ENCODE measurements around the gene SMARCD1. TPM values are rescaled to one million over a fixed set of nuclear protein-coding genes. Genes with fewer than 3 reads are reported as not detected.

SMARCD1 gene
- total RNA-seq, 1 donor from 2014 or later, result 44.2 TPM

DNA sequence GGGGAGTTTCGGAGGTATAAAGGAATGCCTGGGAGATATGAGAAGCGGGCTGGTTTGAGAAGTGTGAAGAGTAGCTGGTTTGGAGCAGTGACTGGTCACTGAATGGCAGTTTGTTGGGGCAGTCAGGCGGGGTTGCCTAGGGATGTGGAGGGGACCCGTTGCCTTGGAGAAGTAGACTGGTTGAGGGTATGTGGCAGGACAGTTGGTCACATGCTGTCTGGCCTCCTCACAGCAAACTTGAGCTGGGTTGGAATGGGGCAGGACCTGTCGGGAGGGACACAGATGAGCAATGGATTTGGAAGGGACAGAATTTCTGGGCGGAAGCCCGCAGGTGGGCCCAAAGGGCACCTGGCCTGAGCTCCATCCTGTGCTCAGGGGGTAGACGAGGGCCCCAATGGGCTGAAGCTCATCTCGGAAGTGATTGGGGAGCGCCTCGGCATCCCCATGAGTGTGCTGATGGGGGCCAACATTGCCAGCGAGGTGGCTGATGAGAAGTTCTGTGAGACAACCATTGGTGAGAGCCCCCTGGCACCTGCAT, 20.8 kb downstream of the SMARCD1 start:
- no peak overlapping the region for H3K27ac ChIP-seq
- intact Hi-C loops (cut with DNase I), result no loop called here
- no peaks in the 10 kb centered on the region for H3K9me3 ChIP-seq
- DNase-seq (no peak), ATAC-seq (no peak)
- no peaks in the 10 kb centered on the region for H3K36me3 ChIP-seq
- no peak overlapping the region for H3K4me3 ChIP-seq
- no peak for TF ChIP-seq CTCF (IDR thresholded peaks at IDR 0.05)
- no peaks in the 10 kb centered on the region for H3K27me3 ChIP-seq (ENCODE audit: low read depth)
- H3K4me1 ChIP-seq, result peaks cover 35% of the 10 kb centered on the region

DNA sequence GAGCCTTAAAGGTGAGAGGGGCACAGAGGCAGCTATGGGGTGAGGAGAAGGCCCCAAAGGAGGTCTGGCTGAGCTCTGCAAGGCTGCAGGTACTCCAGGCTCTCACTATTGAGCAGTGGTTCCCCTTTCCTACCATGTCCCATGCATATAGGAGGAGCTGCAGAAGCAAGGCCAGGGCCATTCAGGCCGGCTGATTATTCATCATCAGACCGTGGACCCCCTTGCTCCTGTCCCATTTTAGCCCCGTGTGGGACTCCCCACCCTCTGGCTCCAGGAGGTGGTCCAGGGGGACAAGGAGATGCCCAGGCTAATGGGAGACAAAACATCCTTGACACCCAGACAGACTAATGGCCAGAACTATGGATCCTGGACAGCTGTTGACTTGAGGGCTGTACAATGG, 21.8 kb downstream of the SMARCD1 start:
- no peaks in the 10 kb centered on the region for H3K9me3 ChIP-seq
- no peak overlapping the region for H3K27ac ChIP-seq
- intact Hi-C loops (cut with DNase I), result no loop called here
- no peaks in the 10 kb centered on the region for H3K27me3 ChIP-seq (ENCODE audit: low read depth)
- peaks cover 40% of the 10 kb centered on the region for H3K4me1 ChIP-seq
- no peak for TF ChIP-seq CTCF (IDR thresholded peaks at IDR 0.05)
- DNase-seq (no peak), ATAC-seq (no peak)
- H3K36me3 ChIP-seq, result no peaks in the 10 kb centered on the region
- H3K4me3 ChIP-seq, result no peak overlapping the region

DNA sequence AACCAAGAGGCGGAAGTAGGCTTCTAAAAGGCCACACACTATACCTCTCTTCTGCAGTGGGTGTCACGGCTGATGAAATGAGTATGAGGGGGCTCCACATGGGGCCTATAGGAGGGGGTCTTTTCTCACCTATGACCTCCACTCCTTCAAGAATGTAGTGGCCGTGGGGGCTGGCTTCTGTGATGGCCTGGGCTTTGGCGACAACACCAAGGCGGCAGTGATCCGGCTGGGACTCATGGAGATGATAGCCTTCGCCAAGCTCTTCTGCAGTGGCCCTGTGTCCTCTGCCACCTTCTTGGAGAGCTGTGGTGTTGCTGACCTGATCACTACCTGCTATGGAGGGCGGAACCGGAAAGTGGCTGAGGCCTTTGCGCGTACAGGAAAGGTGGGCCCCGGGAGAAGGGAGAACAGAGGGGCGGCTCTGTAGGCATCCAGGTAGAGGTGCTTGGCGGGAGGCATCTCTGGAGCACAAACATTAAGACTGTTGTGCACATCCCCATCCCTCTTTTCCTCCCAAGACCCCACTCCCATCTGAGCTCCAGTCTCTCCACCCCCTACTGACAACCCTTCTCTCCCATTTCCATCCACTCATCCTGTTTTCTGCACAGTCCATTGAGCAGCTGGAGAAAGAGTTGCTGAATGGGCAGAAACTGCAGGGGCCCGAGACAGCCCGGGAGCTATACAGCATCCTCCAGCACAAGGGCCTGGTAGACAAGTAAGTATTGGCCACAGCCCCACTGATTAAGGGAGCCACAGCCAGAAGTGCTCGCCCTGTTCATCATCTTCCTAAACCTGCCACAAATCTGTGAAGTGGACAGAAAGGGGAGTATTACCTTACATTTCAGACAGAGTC, 22.5 kb downstream of the SMARCD1 start:
- Histone ChIP-seq H3K36me3 (no peaks in the 10 kb centered on the region), H3K9me3 (no peaks in the 10 kb centered on the region), H3K27me3 (ENCODE audit: low read depth) (no peaks in the 10 kb centered on the region), H3K4me3 (no peak overlapping the region), H3K4me1 (peaks cover 40% of the 10 kb centered on the region), H3K27ac (no peak overlapping the region)
- intact Hi-C loops (cut with DNase I), result no loop called here
- DNase-seq (no peak), ATAC-seq (no peak)
- no peak for TF ChIP-seq CTCF (IDR thresholded peaks at IDR 0.05)

DNA sequence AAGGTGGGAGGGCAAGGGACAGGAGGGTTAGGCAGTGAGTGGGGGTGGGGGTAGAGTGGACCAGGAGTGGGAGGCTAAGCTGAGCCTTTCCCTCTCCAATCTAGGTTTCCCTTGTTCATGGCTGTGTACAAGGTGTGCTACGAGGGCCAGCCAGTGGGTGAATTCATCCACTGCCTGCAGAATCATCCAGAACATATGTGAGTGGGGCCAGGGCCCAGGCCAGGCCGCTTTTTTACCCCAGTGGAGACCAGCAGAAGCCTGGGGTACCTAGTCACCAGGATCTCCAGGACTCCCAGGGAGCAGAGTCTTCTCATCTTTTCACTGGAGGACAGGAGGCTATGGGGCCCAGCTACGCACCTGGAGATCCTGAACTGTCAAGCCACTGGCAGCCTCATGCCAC, 24.2 kb downstream of the SMARCD1 start:
- H3K27me3 ChIP-seq (ENCODE audit: low read depth), result no peaks in the 10 kb centered on the region
- TF ChIP-seq CTCF (IDR thresholded peaks at IDR 0.05), result no peak
- intact Hi-C loops (cut with DNase I), result no loop called here
- H3K36me3 ChIP-seq, result peaks cover 6% of the 10 kb centered on the region
- DNase-seq (no peak), ATAC-seq (no peak)
- H3K27ac ChIP-seq, result peak overlapping the region; percentile 97
- peaks cover 45% of the 10 kb centered on the region for H3K4me1 ChIP-seq
- H3K9me3 ChIP-seq, result no peaks in the 10 kb centered on the region
- H3K4me3 ChIP-seq, result no peak overlapping the region

DNA sequence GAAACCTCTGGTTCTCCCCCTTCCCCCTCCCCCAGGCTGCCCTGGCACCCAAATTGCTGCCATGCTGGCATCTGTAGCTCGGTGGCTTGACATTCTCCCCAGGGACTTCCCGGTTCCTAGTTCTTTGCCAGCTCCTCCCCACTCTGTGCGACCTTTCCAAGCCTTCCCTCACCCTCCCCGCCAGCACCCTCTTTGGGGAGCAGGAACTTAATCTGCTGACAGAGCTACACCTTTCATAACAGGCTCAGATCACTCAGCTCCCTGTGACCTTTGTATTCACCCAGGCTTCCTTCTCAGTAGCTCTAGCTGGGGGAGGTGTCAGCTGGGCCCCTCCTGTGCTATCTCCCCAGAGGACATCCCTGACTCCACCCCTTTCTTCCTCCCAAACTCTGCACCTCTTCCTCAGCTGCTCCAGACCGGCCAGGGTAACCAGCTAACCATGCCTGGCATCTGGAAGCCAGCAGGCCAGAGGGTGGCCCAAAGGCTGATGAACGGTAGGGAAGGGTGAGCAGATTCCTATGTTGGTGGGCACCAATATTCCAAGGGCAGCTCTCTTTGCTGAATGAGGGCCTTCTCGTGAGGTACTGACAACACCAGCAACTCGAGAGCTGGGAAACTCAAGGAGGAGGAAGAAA, 25.1 kb downstream of the SMARCD1 start:
- peak; percentile 1 for ATAC-seq
- H3K4me1 ChIP-seq, result peaks cover 41% of the 10 kb centered on the region
- H3K27ac ChIP-seq, result peak overlapping the region; percentile 97
- DNase-seq, result peak; percentile 78
- H3K4me3 ChIP-seq, result peak overlapping the region; percentile 33
- H3K9me3 ChIP-seq, result no peaks in the 10 kb centered on the region
- intact Hi-C loops (cut with DNase I), result no loop called here
- H3K27me3 ChIP-seq (ENCODE audit: low read depth), result no peaks in the 10 kb centered on the region
- no peak for TF ChIP-seq CTCF (IDR thresholded peaks at IDR 0.05)
- peaks cover 11% of the 10 kb centered on the region for H3K36me3 ChIP-seq

Data from lower lobe of right lung (tissue), 2 donors.